ENCODE measurements around the gene BATF.

BATF gene

GRCh38 chr14:75535164-75535898 is 13.1 kb downstream of the BATF start:
- DNase-seq (ENCODE audit: low read depth), result no peak

DNA sequence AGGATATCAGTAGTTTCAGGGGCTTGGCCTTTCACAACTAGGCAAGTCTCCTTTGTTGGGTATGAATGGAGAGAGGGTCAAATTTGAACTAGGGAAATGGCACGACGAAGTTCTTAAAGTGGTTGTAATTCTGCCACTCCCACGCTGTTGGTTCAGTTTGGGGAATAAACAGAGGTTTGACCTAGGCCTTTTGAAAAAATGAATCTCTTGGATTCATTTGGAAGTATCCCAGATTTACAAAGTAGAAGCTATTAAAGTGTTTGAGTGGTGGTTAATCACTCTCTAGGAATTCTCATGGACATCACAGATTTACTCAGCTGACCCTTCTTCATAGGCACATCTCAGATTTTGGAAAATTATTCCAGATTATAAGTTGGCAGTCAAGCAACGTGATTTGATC is 14.8 kb downstream of the BATF start:
- DNase-seq (ENCODE audit: low read depth), result no peak

DNA sequence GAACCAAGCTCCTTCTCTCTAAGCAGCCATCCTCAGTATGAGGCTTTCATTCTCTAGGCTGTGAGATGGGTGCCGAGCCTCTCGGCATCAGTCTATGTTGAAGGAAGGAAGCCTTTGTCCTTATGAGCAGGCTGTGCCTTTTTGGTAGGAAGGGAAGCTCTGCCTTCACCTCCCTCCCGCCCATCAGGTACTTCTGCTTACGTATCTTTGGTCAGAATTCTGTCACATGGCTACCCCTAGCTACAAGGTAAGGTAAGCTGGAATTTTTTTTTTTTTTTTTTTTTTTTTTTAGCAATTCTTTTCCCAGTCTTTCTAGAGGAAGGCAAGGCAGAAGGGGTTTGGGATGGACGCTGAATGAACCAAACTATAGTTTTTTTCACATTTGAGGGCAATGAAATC is 16.9 kb downstream of the BATF start:
- DNase-seq (ENCODE audit: low read depth), result no peak

GRCh38 chr14:75539561-75540478 is 17.6 kb downstream of the BATF start:
- DNase-seq (ENCODE audit: low read depth), result no peak

DNA sequence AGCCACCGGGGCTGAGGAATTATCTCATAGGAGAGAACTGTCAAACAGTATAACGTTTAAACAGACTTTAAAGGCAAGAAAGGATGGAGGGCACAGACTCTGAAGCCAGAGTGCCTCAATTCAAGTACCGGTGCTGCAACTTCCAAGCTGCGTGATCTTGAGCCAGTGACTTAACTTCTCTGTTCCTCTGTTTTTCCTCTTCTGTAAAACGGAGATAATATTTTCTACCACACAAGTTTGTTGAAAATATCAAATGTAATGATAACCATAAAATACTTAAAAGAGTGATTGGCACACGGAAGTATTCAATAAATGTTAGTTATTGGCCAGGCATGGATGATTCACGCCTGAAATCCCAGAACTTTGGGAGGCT is 18.2 kb downstream of the BATF start:
- no peak for DNase-seq (ENCODE audit: low read depth)

- no peak for DNase-seq (ENCODE audit: low read depth)
These were observed 20.4 kb downstream of the BATF start for GRCh38 chr14:75542588-75543091.

DNA sequence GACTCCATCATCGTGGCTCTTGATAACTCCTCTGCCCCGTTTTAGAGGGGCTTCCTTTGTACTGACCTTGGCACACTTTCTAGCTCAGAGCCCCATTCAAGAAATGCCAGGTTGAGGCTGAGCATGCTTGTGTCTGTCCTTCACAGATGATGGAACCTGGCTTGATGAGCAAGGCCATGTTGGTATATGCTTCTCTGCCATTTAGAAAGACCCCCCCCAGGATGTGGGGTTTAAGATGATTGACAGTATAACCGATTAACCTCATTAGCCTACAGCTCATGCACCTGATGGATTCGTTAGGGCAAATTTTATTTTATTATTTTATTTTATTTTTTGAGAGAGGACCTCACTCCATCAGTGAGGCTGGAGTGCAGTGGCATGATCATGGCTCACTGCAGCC is 21.0 kb downstream of the BATF start:
- DNase-seq (ENCODE audit: low read depth), result no peak

GRCh38 chr14:75543786-75544185 is 21.5 kb downstream of the BATF start:
- DNase-seq (ENCODE audit: low read depth), result no peak

GRCh38 chr14:75545907-75546306 is 23.6 kb downstream of the BATF start:
- no peak for DNase-seq (ENCODE audit: low read depth)

- DNase-seq (ENCODE audit: low read depth), result no peak
These were observed 25.4 kb downstream of the BATF start for GRCh38 chr14:75547552-75548250.

- no peak for DNase-seq (ENCODE audit: low read depth)
These were observed 26.3 kb downstream of the BATF start for GRCh38 chr14:75548544-75548943.

- no peak for DNase-seq (ENCODE audit: low read depth)
These were observed 26.9 kb downstream of the BATF start for GRCh38 chr14:75549169-75549568.

GRCh38 chr14:75551021-75551420 is 28.8 kb downstream of the BATF start:
- DNase-seq (ENCODE audit: low read depth), result no peak

GRCh38 chr14:75553157-75553556 is 30.9 kb downstream of the BATF start:
- no peak for DNase-seq (ENCODE audit: low read depth)

DNA sequence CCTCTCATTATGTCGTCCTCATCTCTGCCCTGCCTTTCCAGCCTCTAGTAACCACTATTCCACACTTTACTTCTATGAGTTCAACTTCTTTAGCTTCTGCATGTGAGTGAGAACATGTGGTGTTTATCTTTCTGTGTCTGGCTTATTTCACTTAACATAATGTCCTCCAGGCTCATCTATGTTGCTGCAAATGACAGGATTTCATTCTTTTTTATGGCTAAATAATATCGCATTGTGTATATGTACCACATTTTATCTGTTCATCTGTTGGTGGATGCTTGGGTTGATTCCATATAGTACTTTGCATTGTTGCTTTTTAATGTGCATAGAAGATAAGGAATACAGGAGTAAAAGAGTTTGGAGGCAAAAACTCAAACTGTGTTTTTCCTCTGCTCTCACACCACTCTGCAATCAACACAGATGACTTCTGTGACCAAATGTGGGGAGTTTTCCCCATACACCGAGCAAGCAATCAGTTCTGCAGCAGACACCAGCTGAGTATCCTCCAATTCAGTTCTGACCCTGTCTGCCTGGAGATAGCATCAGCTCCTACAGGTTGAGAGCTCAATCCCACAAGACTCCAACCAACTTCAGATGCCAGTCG is 31.6 kb downstream of the BATF start:
- DNase-seq (ENCODE audit: low read depth), result no peak

- DNase-seq (ENCODE audit: low read depth), result peak; percentile 23
These were observed 32.2 kb downstream of the BATF start for GRCh38 chr14:75554482-75554881.

DNA sequence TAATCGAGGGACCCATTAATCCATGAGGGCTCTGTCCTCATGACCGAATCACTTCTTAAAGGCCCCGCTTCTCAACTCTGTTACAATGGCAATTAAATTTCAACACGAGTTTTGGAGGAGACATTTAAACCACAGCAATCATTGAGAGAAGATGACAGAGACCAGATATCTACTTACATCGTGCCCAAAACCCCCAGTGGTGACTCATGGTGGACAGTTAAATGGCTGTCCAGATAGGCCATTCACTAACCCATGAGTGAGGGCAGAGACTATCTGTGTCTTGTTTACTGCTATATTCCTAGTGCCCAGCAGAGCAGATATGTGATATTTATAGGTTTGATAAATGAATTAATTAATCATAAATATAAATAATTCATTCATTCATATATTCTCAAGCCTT is 36.2 kb downstream of the BATF start:
- DNase-seq (ENCODE audit: low read depth), result no peak

- DNase-seq (ENCODE audit: low read depth), result no peak
These were observed 36.8 kb downstream of the BATF start for GRCh38 chr14:75559045-75559444.

- peak; percentile 20 for DNase-seq (ENCODE audit: low read depth)
These were observed 37.4 kb downstream of the BATF start for GRCh38 chr14:75559451-75560222.

GRCh38 chr14:75561013-75561432 is 38.8 kb downstream of the BATF start:
- DNase-seq (ENCODE audit: low read depth), result peak; percentile 34

DNA sequence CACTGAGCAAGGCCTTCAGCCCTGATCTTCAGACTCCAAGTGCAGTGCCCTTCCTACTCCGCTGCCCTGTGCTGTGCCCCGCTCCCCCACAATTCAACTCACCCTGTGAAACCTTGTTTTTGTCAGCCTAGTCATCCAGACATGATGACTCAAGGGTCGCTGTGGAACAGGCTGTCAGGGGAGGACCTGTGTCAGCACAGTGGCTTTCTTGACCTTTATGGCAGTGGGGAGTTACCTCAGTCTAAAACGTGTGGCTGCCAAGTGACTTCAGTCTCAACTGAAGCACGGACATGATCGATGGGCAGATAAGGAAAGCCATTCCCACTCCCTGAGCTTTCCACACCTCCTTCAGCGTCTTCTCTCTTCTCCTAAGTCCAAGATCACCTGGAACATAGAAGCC is 39.8 kb downstream of the BATF start:
- DNase-seq (ENCODE audit: low read depth), result no peak
